Kasumi-1 (cell line): ENCODE data around the gene SNRK.

Source experiments
- DNase-seq, 2 experiments: peaks; one replicate each; lab custom pipeline; 2025; lab: John Stamatoyannopoulos, UW

Gene SNRK

DNA sequence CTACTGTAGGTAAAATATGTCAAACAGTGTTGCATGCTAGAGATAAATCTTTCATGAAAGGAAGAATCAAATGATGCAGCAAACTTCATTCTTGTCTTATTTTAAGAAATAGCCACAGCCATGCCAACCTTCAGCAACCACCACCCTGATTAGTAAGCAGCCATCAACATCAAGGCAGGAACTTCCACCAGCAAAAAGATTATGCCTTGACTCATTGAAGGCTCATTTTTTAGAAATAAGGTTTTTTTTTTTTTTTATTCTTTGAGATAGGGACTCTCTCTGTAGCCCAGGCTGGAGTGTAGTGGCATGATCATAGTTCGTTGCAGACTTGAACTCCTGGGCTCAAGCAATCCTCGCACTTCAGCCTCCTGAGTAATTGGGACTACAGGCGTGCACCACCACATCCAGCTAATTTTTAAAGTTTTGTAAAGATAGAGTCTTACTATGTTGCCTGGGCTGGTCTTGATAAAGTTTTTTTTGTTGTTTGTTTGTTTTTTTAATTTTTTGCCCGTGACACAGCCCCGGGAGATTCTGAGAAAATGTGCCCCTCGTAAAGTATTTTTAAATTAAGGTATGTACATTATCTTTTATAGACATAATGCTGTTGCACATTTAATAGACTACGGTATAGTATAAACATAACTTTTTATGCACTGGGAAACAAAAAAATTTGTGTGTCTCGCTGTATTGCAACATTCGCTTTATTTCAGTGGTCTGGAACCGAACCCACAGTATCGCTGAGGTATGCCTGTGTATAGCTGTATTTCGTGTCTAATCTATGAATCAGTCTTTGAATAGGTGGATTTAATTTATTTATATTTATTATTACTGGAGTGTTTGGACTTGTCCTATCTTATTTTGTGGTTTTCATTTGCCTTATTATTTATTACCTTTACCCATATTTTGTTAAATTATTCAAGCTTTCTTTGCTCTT, 23.3 kb downstream of the SNRK start:
- DNase-seq: no peak

DNA sequence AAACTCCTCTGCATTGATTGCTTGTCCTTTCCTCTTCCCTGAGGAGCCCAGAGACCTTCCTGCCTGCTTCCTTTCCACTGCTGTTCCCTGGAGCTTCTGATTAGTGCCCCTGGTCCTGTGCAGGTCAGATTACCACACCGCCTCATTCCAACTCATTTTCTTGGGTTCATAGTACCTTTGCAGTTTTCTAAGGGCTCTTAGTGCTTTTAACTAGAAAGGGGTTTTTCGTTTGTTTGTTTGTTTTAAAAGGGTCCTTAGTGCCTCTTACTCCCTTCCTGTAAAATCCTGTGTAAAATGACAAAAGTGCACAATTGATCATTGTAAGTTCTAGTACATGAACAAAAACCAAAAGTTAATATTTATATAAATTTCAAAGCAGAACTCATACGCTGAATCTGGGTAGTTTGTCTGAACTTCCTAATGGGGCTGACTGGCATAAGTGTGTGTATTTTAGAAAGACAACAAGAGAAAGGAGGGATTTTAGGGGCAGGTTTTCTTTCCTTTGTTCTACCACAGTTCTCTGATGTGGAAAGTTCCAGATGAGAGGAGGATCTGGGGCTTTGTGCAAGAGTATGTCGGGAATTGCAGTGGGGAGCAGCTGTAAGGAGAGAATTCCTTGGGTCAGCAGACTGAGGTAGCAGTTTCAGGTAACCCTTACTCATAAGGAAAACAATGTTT, 30.6 kb downstream of the SNRK start:
- DNase-seq: no peak

DNA sequence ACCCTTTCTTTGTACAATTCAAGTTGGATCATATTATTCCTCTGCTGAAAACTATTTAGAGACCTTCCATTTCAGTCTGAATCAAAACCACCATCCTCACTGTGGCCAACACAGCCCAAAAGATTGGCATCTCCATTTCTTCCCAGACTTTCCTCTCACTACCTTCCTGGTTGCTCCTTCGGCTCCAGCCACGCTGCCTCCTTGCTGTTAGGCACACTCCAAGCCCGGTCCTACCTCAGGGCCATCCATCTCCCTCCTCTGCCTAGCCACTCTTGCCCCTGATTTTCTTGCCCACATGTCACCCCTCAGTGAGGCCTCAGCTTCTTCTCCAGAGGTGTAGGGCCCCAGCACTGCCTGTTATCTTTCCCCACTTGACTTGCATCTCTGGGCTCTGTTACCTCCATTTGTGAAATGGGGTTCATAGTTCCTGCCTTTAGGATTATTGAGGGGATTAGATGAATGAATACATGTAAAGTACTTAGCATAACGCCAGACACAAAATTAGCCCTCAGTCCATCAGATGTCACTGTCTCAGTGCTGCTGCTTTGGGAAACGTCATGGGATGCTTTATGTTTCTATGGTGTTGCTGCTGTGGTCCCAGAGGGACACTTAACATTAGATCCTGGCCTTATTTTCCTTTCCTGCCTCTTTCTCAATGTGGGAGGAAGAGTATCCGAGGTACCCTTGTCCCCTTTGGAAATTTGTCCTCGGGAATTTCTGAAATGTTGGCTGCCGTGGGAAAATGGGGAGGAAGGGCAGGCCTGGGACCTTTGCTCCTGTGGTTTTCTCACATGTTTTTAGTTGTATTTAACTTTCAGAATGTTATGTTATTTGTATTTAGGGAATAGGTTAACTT, 31.3 kb downstream of the SNRK start:
- DNase-seq: no peak

DNA sequence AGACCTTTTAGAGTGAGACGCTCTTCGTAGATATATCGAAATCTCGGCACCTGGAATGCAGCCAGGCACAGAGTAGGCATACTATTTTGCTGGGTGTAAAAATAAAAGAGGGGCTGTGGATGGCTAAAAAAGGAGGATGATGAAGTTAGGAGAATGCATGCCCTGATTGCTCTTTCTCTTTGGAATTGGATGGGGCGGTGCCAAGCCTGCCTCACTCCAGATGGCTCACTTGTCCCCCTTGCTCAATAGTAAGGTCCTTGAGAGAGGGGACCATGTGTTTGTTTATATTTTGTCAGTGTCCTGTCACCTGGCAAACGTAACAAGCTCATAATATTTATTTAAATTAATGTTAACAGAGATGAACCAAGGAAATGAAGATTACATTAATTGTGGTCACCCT, 33.0 kb downstream of the SNRK start:
- no peak for DNase-seq

DNA sequence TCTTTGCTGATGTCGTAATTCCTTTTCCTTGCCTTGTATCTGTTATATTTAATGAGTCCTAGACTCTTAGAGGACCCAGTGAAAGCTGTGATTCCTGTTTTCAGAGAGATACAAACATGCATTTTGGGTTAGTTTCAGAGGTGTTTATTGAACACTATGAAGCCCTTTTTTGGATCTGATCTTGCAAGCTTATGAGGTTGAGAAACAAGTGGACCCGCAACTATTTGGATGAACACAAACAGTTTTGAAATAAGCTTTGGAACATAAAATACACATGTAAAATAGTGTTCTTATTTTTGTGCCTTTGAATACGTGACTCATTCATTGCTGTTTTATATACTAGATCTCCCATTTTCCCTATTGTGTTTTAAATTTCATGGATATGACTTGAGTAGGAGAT, 33.5 kb downstream of the SNRK start:
- DNase-seq: no peak

DNA sequence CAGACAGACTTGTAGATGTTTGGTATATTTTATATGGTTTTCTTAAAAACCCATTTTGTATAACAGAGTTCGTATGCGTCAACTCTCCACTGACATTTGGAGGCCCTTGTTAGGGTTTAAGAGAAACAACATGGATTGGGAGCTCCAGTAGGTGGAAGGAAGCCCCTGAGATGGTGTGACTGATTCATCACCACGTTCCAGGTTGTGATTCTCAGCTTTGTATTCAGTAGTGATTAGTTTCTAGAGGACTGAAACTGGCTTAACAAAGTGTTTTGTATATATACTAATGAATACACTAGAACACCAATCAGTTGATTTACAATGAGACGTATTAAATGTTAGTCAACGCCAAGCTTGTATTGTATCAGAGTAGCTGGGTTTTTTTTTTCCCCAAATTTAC, 33.9 kb downstream of the SNRK start:
- no peak for DNase-seq

DNA sequence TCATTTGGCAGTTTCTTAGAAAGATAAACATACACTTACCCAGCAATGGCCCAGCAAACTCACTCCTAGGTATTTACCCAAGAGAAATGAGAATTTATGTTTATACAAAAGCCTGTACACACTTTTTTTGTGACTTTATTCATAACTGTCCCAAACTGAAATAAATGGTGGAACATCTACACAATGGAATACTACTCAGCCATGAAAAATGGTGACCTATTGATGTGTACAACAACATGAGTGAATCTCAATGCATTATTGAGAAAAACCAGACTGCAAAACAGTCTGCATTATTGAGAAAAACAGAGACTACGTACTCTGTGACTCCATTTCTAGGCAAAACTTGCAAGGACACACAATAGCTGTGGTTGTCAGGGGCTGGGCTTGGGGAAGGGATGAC, 37.2 kb downstream of the SNRK start:
- no peak for DNase-seq

DNA sequence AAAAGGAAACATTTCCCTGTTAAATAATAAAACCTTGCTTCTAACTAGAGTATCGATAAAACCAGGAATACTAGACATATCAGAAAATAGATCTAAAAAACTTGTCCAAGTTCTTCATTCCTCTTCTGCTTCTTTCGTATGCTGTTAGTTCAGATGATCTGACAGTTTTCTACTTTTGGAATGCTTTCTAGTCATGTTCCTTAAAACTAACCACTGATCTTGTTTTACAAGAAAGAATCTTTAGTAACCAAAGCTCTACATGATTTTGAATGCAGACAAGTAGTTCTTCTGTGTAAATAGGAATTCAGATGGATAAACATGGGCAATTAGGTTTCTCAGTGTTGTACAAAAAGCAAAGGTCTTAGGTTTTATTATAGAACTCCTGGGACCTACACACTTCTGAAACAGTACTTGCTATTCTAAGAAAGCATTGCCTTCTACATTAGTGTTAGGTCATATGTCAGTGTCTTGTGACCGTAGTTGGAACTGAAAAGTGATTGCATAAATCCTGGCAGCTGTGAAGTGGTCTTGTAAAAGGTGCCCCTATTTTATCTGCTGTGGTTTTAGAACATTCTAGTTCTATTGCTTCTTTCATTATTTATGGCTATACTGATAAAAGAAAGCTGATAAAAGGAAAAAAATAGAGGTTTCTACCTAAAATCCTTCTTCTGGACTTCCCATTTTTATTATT, 40.7 kb downstream of the SNRK start:
- DNase-seq: peak; percentile 60 to 67

DNA sequence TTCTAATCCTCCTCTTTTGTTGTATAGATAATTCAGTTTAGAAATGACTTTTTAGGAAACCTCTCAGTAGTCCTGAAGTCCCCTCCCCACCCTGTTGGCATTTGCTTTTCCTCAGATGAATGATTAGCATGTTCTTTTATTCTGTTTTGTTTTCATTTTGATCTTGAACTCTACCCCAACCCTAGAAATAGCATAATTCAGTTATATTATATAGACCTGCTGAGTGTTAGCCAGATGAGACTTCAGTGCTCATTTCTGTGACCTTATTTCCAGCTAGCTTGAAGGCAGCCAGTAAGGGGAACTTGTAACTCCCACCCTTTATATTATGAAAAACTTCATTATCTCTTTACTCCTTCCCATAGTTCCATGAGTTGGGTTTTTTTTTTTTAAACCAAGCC, 41.2 kb downstream of the SNRK start:
- DNase-seq: peak in 1 of 2 experiments; percentile 22

DNA sequence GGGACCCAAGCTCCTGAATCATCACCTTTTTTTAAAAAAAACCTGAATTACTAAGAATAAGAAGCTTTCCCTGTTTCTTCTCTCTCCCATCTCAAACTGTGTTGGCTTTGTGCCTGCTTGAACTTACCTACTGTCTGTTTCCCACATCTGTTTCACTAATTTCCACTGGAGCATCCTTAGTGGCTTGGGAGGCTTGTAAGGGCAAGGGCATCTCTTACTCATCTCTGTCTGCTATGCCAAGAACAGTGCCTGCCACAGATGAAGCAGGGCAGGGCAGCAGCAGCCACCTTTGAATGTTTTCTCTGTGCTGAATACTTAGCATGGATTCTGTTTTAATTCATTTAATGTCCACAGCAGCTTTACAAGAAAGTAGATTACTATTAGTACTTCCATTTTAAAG, 42.3 kb downstream of the SNRK start:
- no peak for DNase-seq

DNA sequence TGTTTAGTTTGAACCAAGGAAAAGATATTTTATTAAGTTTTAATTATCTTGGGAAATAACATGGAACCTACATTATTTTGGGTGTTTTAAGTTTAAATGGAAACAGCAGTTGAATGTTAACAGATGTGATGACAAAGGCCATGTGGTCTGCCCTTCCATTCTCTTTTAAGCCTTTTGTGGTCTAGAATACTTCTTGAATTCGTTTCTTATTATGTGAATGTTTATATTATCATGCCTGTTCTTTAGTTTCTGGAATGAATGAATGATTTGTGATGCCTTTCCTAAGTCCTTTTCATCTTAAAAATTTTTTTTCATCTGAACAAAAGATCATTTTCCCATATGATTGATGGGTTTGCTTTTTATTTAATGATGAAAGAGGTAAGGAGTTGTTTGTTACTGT, 44.6 kb downstream of the SNRK start:
- DNase-seq: peak; percentile 30

DNA sequence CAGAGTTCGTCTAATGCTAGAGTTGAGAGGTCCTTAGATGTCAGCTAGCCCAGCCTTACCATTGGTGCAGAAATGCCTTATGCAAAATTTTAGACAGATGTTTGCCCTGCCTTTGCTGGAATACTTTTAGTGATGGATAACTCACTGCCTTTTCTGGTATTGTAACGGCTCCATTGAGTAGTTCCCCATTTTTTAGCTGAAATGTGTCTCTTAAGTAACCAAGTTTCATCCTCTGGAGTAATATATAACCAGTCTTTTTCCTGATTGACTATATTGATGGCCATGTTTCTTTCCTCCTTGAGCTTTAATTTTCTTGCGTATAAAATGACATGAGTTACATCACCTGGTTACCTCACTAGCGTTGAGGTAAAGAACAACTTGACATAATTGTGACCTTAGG, 45.0 kb downstream of the SNRK start:
- peak; percentile 34 to 44 for DNase-seq

DNA sequence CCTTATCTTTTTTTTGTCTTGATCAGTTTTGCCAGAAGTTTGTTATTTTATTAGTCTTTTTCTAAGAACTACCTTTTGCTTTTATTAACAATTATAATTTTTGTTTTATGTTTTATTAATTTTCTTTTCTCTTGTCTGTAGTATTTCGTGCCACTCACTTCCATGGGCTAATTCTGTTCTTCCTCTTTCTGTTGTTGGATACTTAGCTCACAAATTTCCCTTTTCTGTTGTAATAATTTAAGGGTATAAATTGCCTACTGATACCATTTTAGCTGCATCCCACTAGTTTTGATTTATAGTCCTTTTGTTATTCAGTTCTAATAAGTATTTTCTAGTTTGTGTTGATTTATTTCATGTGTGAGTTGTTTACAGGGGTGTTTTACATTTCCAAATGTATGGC, 48.6 kb downstream of the SNRK start:
- peak; percentile 24 to 44 for DNase-seq

DNA sequence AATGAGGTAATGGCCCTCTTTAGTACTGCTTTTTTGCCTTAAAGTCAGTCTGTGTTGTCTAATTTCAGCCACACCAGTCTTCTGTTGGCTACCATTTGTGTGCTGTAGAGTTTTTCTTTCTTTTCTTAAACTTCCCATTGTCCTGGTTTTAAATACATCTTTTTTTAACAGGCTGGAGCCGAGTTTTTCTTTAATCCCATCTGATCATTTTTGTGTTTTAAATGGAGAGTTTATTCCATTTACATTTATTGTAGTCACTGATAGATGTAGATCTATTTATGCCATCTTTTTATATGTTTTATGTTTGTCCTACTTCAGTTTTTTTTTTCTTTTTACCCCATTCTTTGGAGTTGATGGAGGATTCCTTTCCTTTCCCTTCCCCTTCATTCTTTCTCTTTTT, 49.5 kb downstream of the SNRK start:
- DNase-seq: no peak

DNA sequence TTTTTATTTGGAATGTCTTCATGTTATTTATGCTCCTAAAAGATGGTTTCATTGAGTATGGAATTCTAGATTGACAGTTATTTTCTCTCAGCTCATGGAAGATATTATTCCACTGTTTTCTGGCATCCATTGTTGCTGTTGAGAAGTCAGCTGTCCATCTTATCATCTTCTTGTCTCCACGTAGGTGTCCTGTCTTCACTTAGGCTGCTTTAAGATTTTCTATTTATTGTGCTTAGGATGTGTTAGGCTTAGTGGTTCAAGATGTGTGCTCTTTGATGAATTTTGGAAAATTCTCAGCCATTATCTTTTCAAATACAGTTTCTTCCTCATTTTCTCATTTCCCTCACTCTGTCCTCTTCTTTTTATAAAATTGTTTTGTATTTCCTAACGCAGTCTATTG, 52.0 kb downstream of the SNRK start:
- DNase-seq: peak in 1 of 2 experiments; percentile 18

DNA sequence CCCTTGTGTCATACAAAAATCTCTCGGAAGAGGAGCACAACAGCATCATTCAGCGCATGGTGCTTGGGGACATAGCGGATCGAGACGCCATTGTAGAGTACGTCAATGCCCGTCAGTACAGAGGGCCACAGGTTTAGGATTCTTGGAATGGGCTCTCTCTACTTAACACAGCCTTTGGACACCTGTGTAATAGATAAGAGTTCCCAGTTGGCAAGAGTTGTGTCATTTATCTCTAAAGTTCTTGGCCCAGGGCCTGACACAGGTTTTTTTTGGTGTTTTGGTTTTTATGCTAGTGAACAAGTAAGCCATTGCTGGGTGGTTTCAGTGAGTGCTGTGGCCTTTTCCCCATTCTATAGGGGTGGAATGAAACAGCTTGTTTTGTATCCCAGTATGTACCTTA, 54.1 kb downstream of the SNRK start:
- DNase-seq: no peak

DNA sequence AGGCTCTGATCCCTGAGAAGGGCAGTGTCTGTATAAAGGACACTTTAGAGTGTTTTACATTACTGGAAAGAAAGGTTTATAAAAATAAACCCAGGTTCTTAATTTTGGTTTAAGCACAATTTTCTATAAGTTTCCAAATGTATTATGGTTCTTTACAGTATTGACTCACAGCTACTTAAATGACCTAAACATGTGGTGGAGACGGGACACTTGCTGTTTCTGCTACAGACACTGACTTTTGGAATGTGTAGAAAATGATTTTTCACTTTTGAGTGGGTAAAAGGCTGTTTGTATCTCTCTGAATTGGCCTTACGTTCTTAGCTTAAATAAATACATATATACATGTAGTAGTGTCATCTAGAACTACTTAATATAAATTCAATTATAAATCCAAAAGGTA, 55.4 kb downstream of the SNRK start:
- DNase-seq: no peak

DNA sequence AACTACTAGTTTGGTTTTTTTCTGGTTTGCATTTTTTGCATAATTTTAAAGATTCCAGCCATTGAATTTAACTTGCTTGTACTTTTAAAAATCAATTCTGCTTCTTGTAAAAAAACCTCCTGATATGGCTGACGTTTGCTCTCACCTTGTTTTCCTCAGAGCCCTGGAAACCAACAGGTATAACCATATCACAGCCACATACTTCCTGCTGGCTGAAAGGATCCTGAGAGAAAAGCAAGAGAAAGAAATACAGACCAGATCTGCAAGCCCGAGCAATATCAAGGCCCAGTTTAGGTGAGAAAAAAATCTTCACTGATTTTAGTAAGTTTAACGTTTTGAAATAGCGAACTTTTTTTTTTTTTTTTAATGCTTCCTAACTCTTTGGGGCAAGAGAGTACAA, 56.8 kb downstream of the SNRK start:
- DNase-seq: no peak

DNA sequence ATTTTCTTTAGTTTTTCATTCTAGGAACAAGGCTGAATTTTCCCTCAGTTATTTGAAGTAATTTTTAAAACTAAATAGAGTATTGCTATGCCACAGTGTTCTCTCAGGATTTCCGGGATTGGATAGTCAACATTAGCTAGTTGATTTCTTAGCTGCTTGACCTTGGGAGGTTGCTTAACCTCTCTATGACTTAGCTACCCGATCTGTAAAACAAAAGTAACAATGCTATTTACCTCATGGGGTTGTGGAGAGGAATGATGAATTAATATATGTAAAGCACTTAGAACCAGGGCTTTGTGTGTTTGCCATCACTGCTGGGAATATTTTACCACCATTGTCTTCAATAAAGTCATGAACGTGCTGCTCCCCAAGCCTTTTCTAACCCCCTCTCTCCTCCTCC, 57.5 kb downstream of the SNRK start:
- DNase-seq: no peak

DNA sequence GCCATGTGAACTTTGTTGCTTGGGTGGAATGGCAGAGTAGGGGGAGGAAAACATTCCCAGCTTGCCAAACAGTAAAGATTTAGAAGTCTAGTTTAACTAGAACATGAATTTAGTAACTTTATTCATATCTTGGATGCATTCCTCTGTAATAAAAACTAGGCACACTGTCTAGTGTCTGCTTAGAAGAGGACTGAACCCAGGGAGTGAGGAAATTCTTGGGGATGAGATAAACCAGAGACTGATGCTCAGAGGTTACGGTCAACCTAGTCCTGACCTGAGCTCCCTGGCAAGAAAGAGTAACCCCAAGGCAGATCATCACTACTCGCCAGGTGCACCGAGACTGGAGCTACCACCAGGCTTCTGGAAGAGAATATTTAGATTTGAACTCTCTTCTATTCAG, 58.2 kb downstream of the SNRK start:
- no peak for DNase-seq

DNA sequence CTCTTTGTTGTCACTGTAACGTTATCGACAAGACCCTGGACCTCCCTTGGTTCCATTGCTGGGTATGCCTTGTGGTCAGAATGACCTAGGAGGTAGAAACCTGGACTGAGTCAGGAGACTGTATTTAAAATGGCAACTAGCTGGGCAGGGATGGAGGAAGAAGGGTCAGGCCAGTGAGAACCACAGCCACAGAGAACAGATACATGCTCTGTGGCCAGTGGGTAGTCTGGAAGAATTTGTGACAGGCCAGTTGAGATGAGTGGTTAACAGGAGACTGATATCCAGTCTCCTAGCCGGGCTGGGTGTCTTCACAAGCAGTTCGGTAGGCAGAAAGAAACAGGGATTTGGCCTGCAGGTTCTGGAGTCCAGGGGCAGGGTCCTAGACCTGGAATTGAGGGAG, 58.9 kb downstream of the SNRK start:
- DNase-seq: no peak

DNA sequence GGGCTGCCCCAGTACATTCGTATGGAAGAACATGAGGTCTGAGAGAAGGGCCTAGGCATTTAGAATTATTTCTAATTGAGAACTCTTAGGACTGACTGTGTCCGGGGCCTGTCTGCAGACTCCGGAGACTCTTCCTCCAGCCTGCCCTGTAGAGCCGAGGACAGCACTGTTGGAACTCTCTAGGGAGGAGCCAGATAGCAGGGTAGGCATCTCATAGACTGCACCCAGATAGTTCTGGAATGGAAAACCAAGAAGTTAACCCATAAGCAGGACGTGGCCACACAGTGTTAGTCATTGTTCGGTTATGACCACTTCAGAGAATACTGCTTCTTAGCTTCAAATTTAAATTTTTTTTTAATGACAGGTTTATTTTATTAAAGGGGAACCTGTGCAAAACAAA, 59.5 kb downstream of the SNRK start:
- DNase-seq: no peak
